ENCODE data around the gene PDE1A.
A peak's percentile ranks its signal among the peaks of the same experiment; 100 is the strongest.

Gene PDE1A

GRCh38 chr2:182113334-182113733 lies 313.5 kb downstream of the PDE1A start:
- no peak for DNase-seq

GRCh38 chr2:182110347-182110746 lies 316.5 kb downstream of the PDE1A start:
- DNase-seq: no peak

GRCh38 chr2:182103526-182103925 lies 323.3 kb downstream of the PDE1A start:
- DNase-seq: no peak

- peak; percentile 78 for DNase-seq
Measured at GRCh38 chr2:182101263-182101662, 325.6 kb downstream of the PDE1A start.

- DNase-seq: peak; percentile 32
Measured at GRCh38 chr2:182098648-182099047, 328.2 kb downstream of the PDE1A start.

- DNase-seq: peak; percentile 89
Measured at GRCh38 chr2:182097571-182098164, 329.2 kb downstream of the PDE1A start.

- DNase-seq: no peak
Measured at GRCh38 chr2:182090486-182090885, 336.4 kb downstream of the PDE1A start.

Measured in OCI-M1 (cell line).